Right atrium auricular region (tissue), 2 donors: ENCODE data around the gene CTPS1. TPM values are rescaled to one million over a fixed set of nuclear protein-coding genes. Genes with fewer than 3 reads are reported as not detected.

Source experiments
- DNase-seq: peaks from one replicate; pipeline ENCODE4 v3.0.0-alpha.2; 2019; ENCODE audit warnings: low spot score
- H3K27ac ChIP-seq, 2 donors: fragments of 200-600 bp; sonication (generic); 1 replicate in 1 of 2; 2 replicates in 1 of 2; pipeline ENCODE4 v1.5.1; 2016 to 2019
- H3K27me3 ChIP-seq, 2 donors: fragments of 200-600 bp; sonication (generic); one replicate each; pipeline versions ENCODE4 v1.5.1 to v1.6.0; 2017 to 2019
- H3K36me3 ChIP-seq: fragments of 200-600 bp; sonication (generic); one replicate; pipeline ENCODE4 v1.5.1; 2016
- H3K4me1 ChIP-seq, 2 donors: fragments of 200-600 bp; sonication (generic); one replicate each; pipeline versions ENCODE4 v1.5.1 to v1.6.0; 2017 to 2019
- H3K4me3 ChIP-seq, 2 donors: fragments of 200-600 bp; sonication (generic); 1 replicate in 1 of 2; 2 replicates in 1 of 2; pipeline ENCODE4 v1.5.1; 2017 to 2019; ENCODE audit warnings: mild to moderate bottlenecking in 1 of 2, moderate library complexity in 1 of 2
- H3K9me3 ChIP-seq, 2 donors: fragments of 200-600 bp; sonication (generic); one replicate each; pipeline ENCODE4 v1.5.1; 2019
- total RNA-seq, 2 donors: library from RNA; depleted of rRNA; stranded (reverse); fragments of >200 nt; gene quantifications; one replicate each; pipeline ENCODE4 v1.1.0, GENCODE V29; 2016
- TF ChIP-seq, protein P1 (sequence below), 2 donors: fragments of 200-600 bp; sonication (generic); IDR thresholded peaks; one replicate each; pipeline ENCODE4 v1.5.1; 2019; ENCODE audit warnings: antibody characterized with exemption in 2 of 2

CTPS1 gene
- total RNA-seq, 2 donors from 2014 or later, result 8.8 to 15.4 TPM

DNA sequence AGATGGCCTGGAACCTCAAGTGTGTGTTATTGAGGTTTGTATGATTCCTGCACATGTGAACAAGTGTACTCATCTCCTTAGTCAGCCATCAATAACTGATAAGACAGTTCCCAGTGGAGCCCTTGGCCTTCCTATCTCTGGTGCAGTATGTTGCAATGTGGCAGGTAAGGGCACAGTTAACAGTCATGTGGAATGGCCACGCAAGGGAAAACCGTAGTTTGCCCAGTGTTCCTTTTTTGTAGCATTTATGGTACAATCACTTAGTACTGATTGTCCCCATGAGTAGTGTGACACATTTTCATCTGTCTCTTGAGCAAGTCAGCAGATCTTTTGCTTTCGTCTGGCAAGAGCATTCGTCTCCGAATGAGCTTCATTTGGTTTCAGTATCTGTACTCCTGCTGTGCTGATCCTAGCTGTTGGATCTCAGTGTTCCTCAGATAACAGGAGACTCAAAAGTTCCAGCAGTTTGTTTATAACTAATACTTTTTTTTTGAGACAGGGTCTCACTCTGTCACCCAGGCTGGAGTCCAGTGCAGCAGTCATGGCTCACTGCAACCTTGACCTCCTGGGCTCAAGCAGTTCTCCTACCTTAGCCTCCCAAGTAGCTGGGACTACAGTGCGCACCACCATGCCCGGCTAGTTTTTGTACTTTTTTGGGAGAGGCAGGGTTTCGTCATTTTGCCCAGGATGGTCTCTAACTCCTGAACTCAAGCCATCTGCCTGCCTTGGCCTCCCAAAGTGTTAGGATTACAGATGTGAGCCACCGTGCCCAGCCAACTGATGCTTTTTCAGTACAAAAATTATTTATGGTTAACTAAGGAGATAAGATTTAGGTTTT is 8.2 kb downstream of the CTPS1 start:
- Histone ChIP-seq H3K36me3 (peaks cover 51% of the 10 kb centered on the region), H3K27ac (peak overlapping the region; percentile 10 to 39), H3K9me3 (no peaks in the 10 kb centered on the region), H3K4me1 (peaks cover 0 to 17% of the 10 kb centered on the region in 2 donors), H3K27me3 (no peaks in the 10 kb centered on the region), H3K4me3 (no peak overlapping the region)
- no peak for DNase-seq
- TF ChIP-seq, protein P1, sequence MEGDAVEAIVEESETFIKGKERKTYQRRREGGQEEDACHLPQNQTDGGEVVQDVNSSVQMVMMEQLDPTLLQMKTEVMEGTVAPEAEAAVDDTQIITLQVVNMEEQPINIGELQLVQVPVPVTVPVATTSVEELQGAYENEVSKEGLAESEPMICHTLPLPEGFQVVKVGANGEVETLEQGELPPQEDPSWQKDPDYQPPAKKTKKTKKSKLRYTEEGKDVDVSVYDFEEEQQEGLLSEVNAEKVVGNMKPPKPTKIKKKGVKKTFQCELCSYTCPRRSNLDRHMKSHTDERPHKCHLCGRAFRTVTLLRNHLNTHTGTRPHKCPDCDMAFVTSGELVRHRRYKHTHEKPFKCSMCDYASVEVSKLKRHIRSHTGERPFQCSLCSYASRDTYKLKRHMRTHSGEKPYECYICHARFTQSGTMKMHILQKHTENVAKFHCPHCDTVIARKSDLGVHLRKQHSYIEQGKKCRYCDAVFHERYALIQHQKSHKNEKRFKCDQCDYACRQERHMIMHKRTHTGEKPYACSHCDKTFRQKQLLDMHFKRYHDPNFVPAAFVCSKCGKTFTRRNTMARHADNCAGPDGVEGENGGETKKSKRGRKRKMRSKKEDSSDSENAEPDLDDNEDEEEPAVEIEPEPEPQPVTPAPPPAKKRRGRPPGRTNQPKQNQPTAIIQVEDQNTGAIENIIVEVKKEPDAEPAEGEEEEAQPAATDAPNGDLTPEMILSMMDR (IDR thresholded peaks at IDR 0.05), result no peak

DNA sequence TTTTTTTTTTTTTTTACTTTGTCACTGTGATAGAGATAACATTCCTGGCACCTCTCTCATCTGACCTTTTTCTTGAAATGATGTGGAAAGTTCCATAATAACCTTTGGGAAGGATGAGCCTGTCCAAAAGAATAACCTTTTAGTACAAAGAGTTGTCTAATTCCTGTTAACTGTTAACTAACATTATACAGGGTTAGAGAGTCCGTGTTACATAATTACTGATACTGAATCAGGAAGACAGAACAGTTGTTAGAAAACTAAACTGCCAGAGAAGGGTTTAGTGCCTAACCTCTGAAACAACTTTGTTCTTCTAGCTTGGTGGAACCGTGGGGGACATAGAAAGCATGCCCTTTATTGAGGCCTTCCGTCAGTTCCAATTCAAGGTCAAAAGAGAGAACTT is 8.8 kb downstream of the CTPS1 start:
- Histone ChIP-seq H3K36me3 (peaks cover 57% of the 10 kb centered on the region), H3K4me1 (peaks cover 0 to 17% of the 10 kb centered on the region in 2 donors), H3K4me3 (no peak overlapping the region), H3K27me3 (no peaks in the 10 kb centered on the region), H3K27ac (peak overlapping the region in 1 of 2 donors; percentile 39), H3K9me3 (no peaks in the 10 kb centered on the region)
- no peak for DNase-seq
- TF ChIP-seq, protein P1 (IDR thresholded peaks at IDR 0.05), result no peak

DNA sequence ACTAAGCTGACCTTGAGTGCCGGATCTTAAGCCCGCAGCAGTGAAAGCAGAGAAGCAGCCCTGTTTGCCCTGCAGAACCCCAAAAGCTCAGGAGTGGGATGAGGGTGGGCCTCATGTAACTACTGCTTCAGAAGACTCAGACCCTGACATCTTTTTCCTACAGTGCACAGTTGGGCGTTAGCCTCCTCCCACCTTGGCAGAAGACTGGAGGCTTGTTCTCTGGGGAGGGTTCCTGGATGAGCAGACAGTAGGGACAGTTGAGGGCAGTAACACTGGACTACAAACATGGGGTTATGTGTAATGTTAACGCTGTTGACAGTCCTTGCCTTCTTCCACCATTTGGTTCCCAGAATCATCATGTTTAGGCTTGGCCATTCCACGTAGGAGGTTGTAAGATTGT is 9.6 kb downstream of the CTPS1 start:
- Histone ChIP-seq H3K27me3 (no peaks in the 10 kb centered on the region), H3K36me3 (peaks cover 57% of the 10 kb centered on the region), H3K27ac (no peak overlapping the region), H3K9me3 (no peaks in the 10 kb centered on the region), H3K4me1 (peaks cover 0 to 17% of the 10 kb centered on the region in 2 donors), H3K4me3 (no peak overlapping the region)
- DNase-seq, result no peak
- TF ChIP-seq, protein P1 (IDR thresholded peaks at IDR 0.05), result no peak

DNA sequence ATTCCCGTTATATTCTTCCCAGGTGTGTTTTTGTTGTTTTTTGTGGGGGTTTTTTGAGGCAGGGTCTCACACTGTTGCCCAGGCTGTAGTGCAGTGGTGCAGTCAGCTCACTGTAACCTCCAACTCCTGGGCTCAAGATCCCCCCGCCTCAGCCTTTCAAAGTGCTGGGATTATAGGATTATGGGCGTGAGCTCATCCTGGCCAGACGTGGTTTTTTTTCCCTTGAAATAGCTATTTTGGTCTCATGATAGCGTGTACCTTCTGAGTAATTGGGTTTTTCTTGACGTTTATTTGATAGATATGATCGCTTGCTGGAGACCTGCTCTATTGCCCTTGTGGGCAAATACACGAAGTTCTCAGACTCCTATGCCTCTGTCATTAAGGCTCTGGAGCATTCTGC is 17.6 kb downstream of the CTPS1 start:
- DNase-seq, result no peak
- Histone ChIP-seq H3K9me3 (no peaks in the 10 kb centered on the region), H3K27me3 (no peaks in the 10 kb centered on the region), H3K27ac (no peak overlapping the region), H3K4me3 (no peak overlapping the region), H3K36me3 (peaks cover 76% of the 10 kb centered on the region), H3K4me1 (no peaks in the 10 kb centered on the region)
- TF ChIP-seq, protein P1 (IDR thresholded peaks at IDR 0.05), result no peak

DNA sequence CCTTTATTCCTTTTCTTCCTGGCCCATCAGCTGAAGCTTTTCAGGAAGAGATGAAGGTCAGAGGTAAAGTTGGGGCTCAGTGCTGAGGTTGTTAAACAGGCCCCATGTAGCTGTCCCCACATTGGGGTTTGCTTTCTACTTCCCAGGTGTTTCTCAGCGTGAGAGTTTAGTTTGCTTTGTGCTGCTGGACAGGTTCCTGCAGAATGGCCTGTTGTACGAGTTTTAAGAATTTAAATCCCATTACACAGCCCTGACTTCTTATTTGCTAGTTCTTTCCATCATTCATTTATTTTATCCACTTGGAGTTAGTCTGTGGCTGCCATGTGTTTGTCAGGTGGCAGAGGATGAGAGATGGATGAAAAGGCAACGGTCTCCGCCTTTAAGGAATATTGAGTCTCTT is 19.2 kb downstream of the CTPS1 start:
- TF ChIP-seq, protein P1 (IDR thresholded peaks at IDR 0.05), result no peak
- DNase-seq, result no peak
- peaks cover 0 to 11% of the 10 kb centered on the region in 2 donors for H3K4me1 ChIP-seq
- H3K4me3 ChIP-seq, result no peak overlapping the region
- H3K27me3 ChIP-seq, result no peaks in the 10 kb centered on the region
- H3K27ac ChIP-seq, result no peak overlapping the region
- peaks cover 78% of the 10 kb centered on the region for H3K36me3 ChIP-seq
- no peaks in the 10 kb centered on the region for H3K9me3 ChIP-seq
